Astrocyte (in vitro differentiated cells and primary cell): ENCODE measurements around the gene ELP2.

Source experiments
- EZH2 ChIP-seq: IDR thresholded peaks from 2 replicates; pipeline ENCODE4 v1.6.1; 2012; ENCODE audit warnings: mild to moderate bottlenecking, low read length, inconsistent platforms; ENCODE audit not compliant: insufficient read depth
- TF ChIP-seq, protein P1 (sequence below): IDR thresholded peaks from 2 replicates; pipeline ENCODE4 v1.5.1; 2011; ENCODE audit warnings: low read depth, mild to moderate bottlenecking, inconsistent platforms, low read length, moderate library complexity; ENCODE audit not compliant: insufficient read depth

DNA sequence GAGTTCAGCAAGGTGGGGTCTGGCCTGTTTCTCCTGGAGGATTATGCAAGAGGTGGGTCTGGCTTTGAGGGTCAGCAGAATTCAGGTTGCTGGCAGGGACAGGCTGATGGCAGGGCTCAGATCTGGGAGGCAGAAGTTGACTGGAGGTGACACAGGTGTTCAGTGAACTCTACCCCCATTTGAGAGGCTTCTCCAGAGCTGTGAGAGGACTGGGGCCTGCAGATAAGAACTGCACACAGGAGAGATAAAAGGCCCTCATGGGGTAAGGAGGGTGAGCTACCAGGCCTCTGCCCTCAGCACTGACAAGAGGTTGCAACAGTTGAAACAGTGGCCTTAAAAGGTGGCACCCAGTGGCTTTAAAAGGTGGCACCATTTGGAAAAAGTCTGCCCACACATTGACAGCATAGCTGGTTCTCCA lies 70.7 kb downstream of the ELP2 start:
- TF ChIP-seq, protein P1, sequence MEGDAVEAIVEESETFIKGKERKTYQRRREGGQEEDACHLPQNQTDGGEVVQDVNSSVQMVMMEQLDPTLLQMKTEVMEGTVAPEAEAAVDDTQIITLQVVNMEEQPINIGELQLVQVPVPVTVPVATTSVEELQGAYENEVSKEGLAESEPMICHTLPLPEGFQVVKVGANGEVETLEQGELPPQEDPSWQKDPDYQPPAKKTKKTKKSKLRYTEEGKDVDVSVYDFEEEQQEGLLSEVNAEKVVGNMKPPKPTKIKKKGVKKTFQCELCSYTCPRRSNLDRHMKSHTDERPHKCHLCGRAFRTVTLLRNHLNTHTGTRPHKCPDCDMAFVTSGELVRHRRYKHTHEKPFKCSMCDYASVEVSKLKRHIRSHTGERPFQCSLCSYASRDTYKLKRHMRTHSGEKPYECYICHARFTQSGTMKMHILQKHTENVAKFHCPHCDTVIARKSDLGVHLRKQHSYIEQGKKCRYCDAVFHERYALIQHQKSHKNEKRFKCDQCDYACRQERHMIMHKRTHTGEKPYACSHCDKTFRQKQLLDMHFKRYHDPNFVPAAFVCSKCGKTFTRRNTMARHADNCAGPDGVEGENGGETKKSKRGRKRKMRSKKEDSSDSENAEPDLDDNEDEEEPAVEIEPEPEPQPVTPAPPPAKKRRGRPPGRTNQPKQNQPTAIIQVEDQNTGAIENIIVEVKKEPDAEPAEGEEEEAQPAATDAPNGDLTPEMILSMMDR = no peak
- TF ChIP-seq EZH2 = no peak
